Measurements from ENCODE around the gene RYR1.

RYR1 gene

GRCh38 chr19:38527466-38528136, 94.1 kb downstream of the RYR1 start:
- no peak for TF ChIP-seq CTCF (IDR thresholded peaks at IDR 0.05; ENCODE audit: low read depth, low read length)

GRCh38 chr19:38528213-38528755, 94.8 kb downstream of the RYR1 start:
- DNase-seq (ENCODE audit: extremely low read depth, low read depth): no peak
- no peak for TF ChIP-seq CTCF (IDR thresholded peaks at IDR 0.05; ENCODE audit: low read depth, low read length)

More at GRCh38 chr19:38527466-38528136, 94.1 kb downstream of the RYR1 start:
- DNase-seq (ENCODE audit: extremely low read depth, low read depth): no peak

GRCh38 chr19:38528931-38529330, 95.4 kb downstream of the RYR1 start:
- no peak for TF ChIP-seq CTCF (IDR thresholded peaks at IDR 0.05; ENCODE audit: low read depth, low read length)
- DNase-seq (ENCODE audit: extremely low read depth, low read depth): no peak

- TF ChIP-seq CTCF (IDR thresholded peaks at IDR 0.05; ENCODE audit: low read depth, low read length): no peak
- DNase-seq (ENCODE audit: extremely low read depth, low read depth): no peak
These were observed 98.0 kb downstream of the RYR1 start for GRCh38 chr19:38531515-38531914.

- no peak for TF ChIP-seq CTCF (IDR thresholded peaks at IDR 0.05; ENCODE audit: low read depth, low read length)
These were observed 99.4 kb downstream of the RYR1 start for GRCh38 chr19:38532939-38533338.

DNA sequence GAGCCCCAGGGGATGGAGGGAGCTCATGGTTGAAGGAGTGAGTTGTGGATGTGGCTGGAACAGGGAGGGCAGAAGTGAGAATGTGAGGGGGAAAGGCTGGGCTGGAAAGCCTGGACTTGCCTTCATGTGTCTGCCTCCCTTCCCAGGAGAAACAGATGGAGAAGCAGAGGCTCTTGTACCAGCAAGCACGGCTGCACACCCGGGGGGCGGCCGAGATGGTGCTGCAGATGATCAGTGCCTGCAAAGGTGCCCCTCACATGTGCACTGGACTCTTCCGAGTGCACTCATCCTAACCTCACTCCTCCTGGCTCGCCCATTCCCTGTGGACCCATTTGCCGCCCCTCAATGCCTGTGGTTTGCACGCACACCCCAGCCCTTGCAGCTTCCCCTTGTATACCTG, 101.1 kb downstream of the RYR1 start:
- DNase-seq (ENCODE audit: extremely low read depth, low read depth): no peak
- TF ChIP-seq CTCF (IDR thresholded peaks at IDR 0.05; ENCODE audit: low read depth, low read length): no peak

More at GRCh38 chr19:38532939-38533338, 99.4 kb downstream of the RYR1 start:
- DNase-seq (ENCODE audit: extremely low read depth, low read depth): no peak

- no peak for TF ChIP-seq CTCF (IDR thresholded peaks at IDR 0.05; ENCODE audit: low read depth, low read length)
- no peak for DNase-seq (ENCODE audit: extremely low read depth, low read depth)
These were observed 101.7 kb downstream of the RYR1 start for GRCh38 chr19:38535212-38535611.
